Esophagus muscularis mucosa (tissue), 4 donors: ENCODE results near the gene C16orf87.

Experiments
- CTCF ChIP-seq, 3 experiments: fragments of 200-600 bp in 2 of 3; fragments of 450-650 bp in 1 of 3; sonication (generic) in 2 of 3; IDR thresholded peaks; one replicate each; pipeline ENCODE4 v1.5.1; 2017 to 2019; ENCODE audit warnings: antibody characterized with exemption in 3 of 3, mild to moderate bottlenecking in 2 of 3, moderate library complexity in 1 of 3
- EP300 ChIP-seq: sonication (generic); formaldehyde crosslinking; IDR thresholded peaks from one replicate; pipeline ENCODE4 v1.6.1; 2017; ENCODE audit warnings: antibody characterized with exemption
- POLR2A ChIP-seq: fragments of 450-650 bp; IDR thresholded peaks from one replicate; pipeline ENCODE4 v1.6.1; 2017; ENCODE audit warnings: antibody characterized with exemption, moderate library complexity, mild to moderate bottlenecking, low read depth
- POLR2AphosphoS5 ChIP-seq, 2 donors: sonication (generic); formaldehyde crosslinking; IDR thresholded peaks; one replicate each; pipeline ENCODE4 v1.6.1; 2017; ENCODE audit warnings: antibody characterized with exemption in 2 of 2

- TF ChIP-seq POLR2A: no peak
- TF ChIP-seq POLR2AphosphoS5 (IDR thresholded peaks at IDR 0.05): no peak
- TF ChIP-seq CTCF (IDR thresholded peaks at IDR 0.05): no peak
- TF ChIP-seq EP300: no peak
These were observed 78.0 kb downstream of the C16orf87 start for GRCh38 chr16:46753015-46753414.
